H1 (cell line): ENCODE results near the gene ABCC9. TPM values are rescaled to one million over a fixed set of nuclear protein-coding genes. Genes with fewer than 3 reads are reported as not detected.

ENCODE experiments used
- CHD7 ChIP-seq: fragments of 300-600 bp; sonication (generic); IDR thresholded peaks from 2 replicates; pipeline ENCODE4 v1.7.1; 2012; ENCODE audit warnings: low read length, moderate library complexity, mild to moderate bottlenecking, inconsistent platforms; ENCODE audit not compliant: insufficient replicate concordance
- KDM1A ChIP-seq: fragments of 200-600, 300-600 bp; sonication (generic); IDR thresholded peaks from 2 replicates; pipeline ENCODE4 v1.7.1; 2016; ENCODE audit warnings: mild to moderate bottlenecking, low read length, borderline replicate concordance
- KDM4A ChIP-seq: IDR thresholded peaks from one replicate; pipeline ENCODE4 v1.7.1; 2012; ENCODE audit warnings: low read depth, mild to moderate bottlenecking, moderate library complexity, low read length, inconsistent platforms; ENCODE audit not compliant: severe bottlenecking
- MAX ChIP-seq: IDR thresholded peaks from 2 replicates; pipeline ENCODE4 v1.6.1; 2012; ENCODE audit warnings: inconsistent platforms
- NRF1 ChIP-seq: IDR thresholded peaks from 2 replicates; pipeline ENCODE4 v1.6.1; 2011; ENCODE audit warnings: mild to moderate bottlenecking, low read depth, low read length, improper control_type of control experiment
- polyA plus RNA-seq, 7 experiments: library from polyadenylated mRNA; depleted of rRNA in 3 of 7; stranded (reverse) in 5 of 7; unstranded in 2 of 7; fragments of >200 nt in 5 of 7; fragments of 200-250 nt in 2 of 7; gene quantifications; 1 replicate in 5 of 7; 2 replicates in 1 of 7; 4 replicates in 1 of 7; pipeline versions ENCODE4 v1.2.1 to v1.2.3, GENCODE V29; 2011 to 2013; ENCODE audit warnings: missing spikeins in 2 of 7, mixed read lengths in 2 of 7
- total RNA-seq: library from RNA; stranded (reverse); fragmentation: NEBNext Ultra II Directional; extraction: Animal tissue kit (Norgen Biotek cat#: 25700); gene quantifications from 2 replicates; pipeline ENCODE4 v1.2.1, GENCODE V29; 2021

The ABCC9 gene
- total and polyA plus RNA-seq, 2 of the 8 experiments (the other 6 are each of a cell fraction or from before 2014, with no cell fraction given), result under 0.01 TPM; not detected in 1

GRCh38 chr12:21925296-21925913, 15.8 kb downstream of the ABCC9 start (continued):
- TF ChIP-seq KDM4A (no peak), MAX (no peak), KDM1A (no peak), CHD7 (no peak), NRF1 (no peak)
